Renal cortex interstitium (tissue), 11 donors: ENCODE data around the gene SAA2. TPM values are rescaled to one million over a fixed set of nuclear protein-coding genes. Genes with fewer than 3 reads are reported as not detected.
"Not testable (repeated sequence)": the region's sequence is repeated elsewhere in the genome, so short reads cannot be mapped to it uniquely, and the experiment has no call there.

ENCODE experiments used
- DNase-seq, 11 donors: peaks; one replicate each; pipeline ENCODE4 v3.0.0-alpha.2; 2013; ENCODE audit warnings: low read depth in 9 of 11, low spot score in 4 of 11; ENCODE audit errors: extremely low read depth in 1 of 11
- polyA plus RNA-seq, 3 donors: library from polyadenylated mRNA; unstranded; fragments of 120-200 nt; gene quantifications; one replicate each; pipeline ENCODE4 v1.2.1, GENCODE V29; 2013; ENCODE audit not compliant: insufficient read length in 3 of 3

The SAA2 gene
- polyA plus RNA-seq, 3 donors, result 0.30 TPM; not detected in 2

GRCh38 chr11:18209058-18209457, 39.4 kb downstream of the SAA2 start:
- no peak for DNase-seq

GRCh38 chr11:18204771-18205170, 43.7 kb downstream of the SAA2 start:
- no peak for DNase-seq

- DNase-seq, result no peak
Measured at GRCh38 chr11:18204220-18204619, 44.2 kb downstream of the SAA2 start.

- DNase-seq, result no peak
Measured at GRCh38 chr11:18203723-18204122, 44.7 kb downstream of the SAA2 start.

GRCh38 chr11:18197738-18198137, 50.7 kb downstream of the SAA2 start:
- not testable (repeated sequence) for DNase-seq

GRCh38 chr11:18196532-18196931, 51.9 kb downstream of the SAA2 start:
- no peak for DNase-seq

Other genes starting within 250 kb of the SAA2 start
- gene SERGEF, start 235.6 kb downstream of the SAA2 start, polyA plus RNA-seq, result 10 to 100 TPM; 19.9 to 20.8 (median 20.4) TPM
- 1 to 10 TPM in 1 of 3 donors, under 1 TPM in 2; 0.40 to 1.4 (median 0.92) TPM for gene TPH1, start 202.4 kb downstream of the SAA2 start, polyA plus RNA-seq
- 10 to 100 TPM; 28.6 to 42.6 (median 29.7) TPM for gene SAAL1, start 142.6 kb downstream of the SAA2 start, polyA plus RNA-seq
- not detected for gene MRGPRX3, start 116.1 kb downstream of the SAA2 start, polyA plus RNA-seq
- not detected for gene MRGPRX4, start 75.8 kb downstream of the SAA2 start, polyA plus RNA-seq
- not detected for gene SAA4, start 11.9 kb downstream of the SAA2 start, polyA plus RNA-seq
- not detected for gene SAA1, start 17.6 kb upstream of the SAA2 start, polyA plus RNA-seq
- 10 to 100 TPM; 22.6 to 24.6 (median 22.8) TPM for gene HPS5, start 73.5 kb upstream of the SAA2 start, polyA plus RNA-seq
- 10 to 100 TPM; 49.3 to 61.0 (median 60.9) TPM for gene GTF2H1, start 73.9 kb upstream of the SAA2 start, polyA plus RNA-seq
- 100 to 1,000 TPM; 314 to 512 (median 397) TPM for gene LDHA, start 145.9 kb upstream of the SAA2 start, polyA plus RNA-seq
- gene LDHC, start 163.7 kb upstream of the SAA2 start, polyA plus RNA-seq, result 1 to 10 TPM in 1 of 3 donors, under 1 TPM in 2; 0.19 to 1.7 (median 0.94) TPM
- gene LDHAL6A, start 207.2 kb upstream of the SAA2 start, polyA plus RNA-seq, result 1 to 10 TPM in 2 of 3 donors, under 1 TPM in 1; 1.00 to 1.3 (median 1.0) TPM